SK-N-SH treated with all-trans-retinoic acid at 6 μM for 48 hours (cell line): ENCODE data around the gene VAT1L.
"Not testable (repeated sequence)": the region's sequence is repeated elsewhere in the genome, so short reads cannot be mapped to it uniquely, and the experiment has no call there.

Experiments used
- ATAC-seq: fragments of 200-7000 bp; cut with Tn5 transposase; 3 replicates; pipeline ENCODE4 v1.9.1; 2020; ENCODE audit warnings: mild to moderate bottlenecking, moderate library complexity
- ARNTL ChIP-seq: fragments of 450-650 bp; formaldehyde crosslinking; IDR thresholded peaks from 2 replicates; pipeline ENCODE4 v1.5.0; 2020; ENCODE audit warnings: low read depth, mild to moderate bottlenecking, moderate library complexity, borderline replicate concordance
- CSDC2 ChIP-seq: fragments of 250-450 bp; sonication (Bioruptor Pico); IDR thresholded peaks from 2 replicates; pipeline ENCODE4 v1.5.0; 2020; ENCODE audit warnings: mild to moderate bottlenecking, moderate library complexity
- GLIS3 ChIP-seq: fragments of 250-450 bp; sonication (Bioruptor Pico); IDR thresholded peaks from 2 replicates; pipeline ENCODE4 v1.5.0; 2020; ENCODE audit warnings: mild to moderate bottlenecking, moderate library complexity
- ISL1 ChIP-seq: fragments of 250-450 bp; sonication (Bioruptor Pico); IDR thresholded peaks from 2 replicates; pipeline ENCODE4 v2.1.2; 2022; ENCODE audit warnings: mild to moderate bottlenecking, moderate library complexity
- OSR1 ChIP-seq: fragments of 250-450 bp; sonication (Bioruptor Pico); IDR thresholded peaks from 2 replicates; pipeline ENCODE4 v1.8.0; 2022; ENCODE audit warnings: moderate library complexity, mild to moderate bottlenecking, inconsistent platforms
- PPARA ChIP-seq: fragments of 250-450 bp; sonication (Bioruptor Pico); IDR thresholded peaks from 2 replicates; pipeline ENCODE4 v1.5.0; 2020; ENCODE audit warnings: mild to moderate bottlenecking, borderline replicate concordance
- RARB ChIP-seq: fragments of 250-450 bp; sonication (Bioruptor Pico); IDR thresholded peaks from 2 replicates; pipeline ENCODE4 v1.8.0; 2021; ENCODE audit warnings: mild to moderate bottlenecking, moderate library complexity
- SNAI2 ChIP-seq: fragments of 250-450 bp; sonication (Bioruptor Pico); IDR thresholded peaks from 2 replicates; pipeline ENCODE4 v1.5.0; 2020; ENCODE audit warnings: mild to moderate bottlenecking, moderate library complexity
- TOX ChIP-seq: fragments of 250-450 bp; sonication (Bioruptor Pico); IDR thresholded peaks from 2 replicates; pipeline ENCODE4 v1.8.0; 2021; ENCODE audit warnings: mild to moderate bottlenecking, moderate library complexity, borderline replicate concordance
- ZC3H10 ChIP-seq: fragments of 250-450 bp; sonication (Bioruptor Pico); IDR thresholded peaks from 2 replicates; pipeline ENCODE4 v1.5.1; 2021; ENCODE audit warnings: mild to moderate bottlenecking, moderate library complexity
- ZFP3 ChIP-seq: fragments of 250-450 bp; sonication (Bioruptor Pico); IDR thresholded peaks from 2 replicates; pipeline ENCODE4 v1.5.0; 2020; ENCODE audit warnings: mild to moderate bottlenecking, moderate library complexity
- ZFP30 ChIP-seq: fragments of 450-650 bp; formaldehyde crosslinking; IDR thresholded peaks from 2 replicates; pipeline ENCODE4 v1.5.0; 2022; ENCODE audit warnings: mild to moderate bottlenecking, moderate library complexity
- ZNF8 ChIP-seq: fragments of 450-650 bp; formaldehyde crosslinking; IDR thresholded peaks from 2 replicates; pipeline ENCODE4 v1.5.0; 2020; ENCODE audit warnings: mild to moderate bottlenecking, moderate library complexity
- TF ChIP-seq, protein P1 (sequence below): fragments of 250-450 bp; sonication (Bioruptor Pico); IDR thresholded peaks from 2 replicates; pipeline ENCODE4 v1.5.0; 2020; ENCODE audit warnings: mild to moderate bottlenecking, moderate library complexity
- TF ChIP-seq, protein P2 (sequence below): fragments of 250-450 bp; sonication (Bioruptor Pico); IDR thresholded peaks from 2 replicates; pipeline ENCODE4 v1.5.1; 2021; ENCODE audit warnings: mild to moderate bottlenecking, moderate library complexity
- TF ChIP-seq, protein P3 (sequence below): fragments of 250-450 bp; sonication (Bioruptor Pico); IDR thresholded peaks from 2 replicates; pipeline ENCODE4 v1.5.1; 2020; ENCODE audit warnings: low read depth, mild to moderate bottlenecking, moderate library complexity
- TF ChIP-seq, protein P4 (sequence below): fragments of 250-450 bp; sonication (Bioruptor Pico); IDR thresholded peaks from 2 replicates; pipeline ENCODE4 v1.8.0; 2020; ENCODE audit warnings: mild to moderate bottlenecking, moderate library complexity, borderline replicate concordance

VAT1L gene

DNA sequence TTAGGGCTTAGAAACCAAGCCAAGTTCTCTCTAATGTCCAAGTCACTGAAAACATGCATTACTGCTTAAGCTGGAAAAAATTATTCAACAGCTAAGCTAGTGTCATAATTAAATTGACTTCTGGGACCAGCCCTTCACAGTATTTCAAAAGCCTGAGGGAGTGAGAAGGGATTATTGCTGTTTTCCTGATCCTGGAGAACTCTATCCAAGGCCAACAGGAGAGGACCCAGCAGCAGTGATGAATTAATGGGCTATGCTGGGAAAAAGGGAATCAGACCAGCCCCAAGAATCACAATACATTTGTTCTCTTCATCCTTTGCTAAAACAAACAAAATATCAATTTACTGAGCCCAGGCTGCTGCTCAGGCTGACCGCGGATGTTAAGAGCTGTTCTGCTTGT, 199.4 kb downstream of the VAT1L start:
- ATAC-seq = no peak
- TF ChIP-seq ZFP30 (no peak), SNAI2 (no peak), TOX (no peak)

DNA sequence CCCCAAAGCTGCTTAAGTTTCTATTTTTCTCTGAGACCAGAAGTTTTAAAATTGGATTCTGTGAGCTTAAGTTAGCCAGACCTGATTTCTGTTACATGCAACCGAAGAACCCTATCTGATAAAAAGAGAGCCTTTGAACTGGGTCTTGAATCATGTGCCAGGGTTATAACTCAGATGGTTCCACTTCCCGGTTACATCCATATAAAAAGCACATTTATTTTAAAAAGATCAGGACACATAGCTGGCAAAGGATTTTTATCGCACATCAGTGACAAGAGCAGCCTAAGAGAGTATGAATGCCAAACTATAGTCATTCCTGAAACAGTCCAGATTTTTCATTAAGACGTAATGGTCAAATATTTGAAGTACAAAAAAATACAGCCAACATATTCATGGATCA, 201.5 kb downstream of the VAT1L start:
- TF ChIP-seq, protein P1, sequence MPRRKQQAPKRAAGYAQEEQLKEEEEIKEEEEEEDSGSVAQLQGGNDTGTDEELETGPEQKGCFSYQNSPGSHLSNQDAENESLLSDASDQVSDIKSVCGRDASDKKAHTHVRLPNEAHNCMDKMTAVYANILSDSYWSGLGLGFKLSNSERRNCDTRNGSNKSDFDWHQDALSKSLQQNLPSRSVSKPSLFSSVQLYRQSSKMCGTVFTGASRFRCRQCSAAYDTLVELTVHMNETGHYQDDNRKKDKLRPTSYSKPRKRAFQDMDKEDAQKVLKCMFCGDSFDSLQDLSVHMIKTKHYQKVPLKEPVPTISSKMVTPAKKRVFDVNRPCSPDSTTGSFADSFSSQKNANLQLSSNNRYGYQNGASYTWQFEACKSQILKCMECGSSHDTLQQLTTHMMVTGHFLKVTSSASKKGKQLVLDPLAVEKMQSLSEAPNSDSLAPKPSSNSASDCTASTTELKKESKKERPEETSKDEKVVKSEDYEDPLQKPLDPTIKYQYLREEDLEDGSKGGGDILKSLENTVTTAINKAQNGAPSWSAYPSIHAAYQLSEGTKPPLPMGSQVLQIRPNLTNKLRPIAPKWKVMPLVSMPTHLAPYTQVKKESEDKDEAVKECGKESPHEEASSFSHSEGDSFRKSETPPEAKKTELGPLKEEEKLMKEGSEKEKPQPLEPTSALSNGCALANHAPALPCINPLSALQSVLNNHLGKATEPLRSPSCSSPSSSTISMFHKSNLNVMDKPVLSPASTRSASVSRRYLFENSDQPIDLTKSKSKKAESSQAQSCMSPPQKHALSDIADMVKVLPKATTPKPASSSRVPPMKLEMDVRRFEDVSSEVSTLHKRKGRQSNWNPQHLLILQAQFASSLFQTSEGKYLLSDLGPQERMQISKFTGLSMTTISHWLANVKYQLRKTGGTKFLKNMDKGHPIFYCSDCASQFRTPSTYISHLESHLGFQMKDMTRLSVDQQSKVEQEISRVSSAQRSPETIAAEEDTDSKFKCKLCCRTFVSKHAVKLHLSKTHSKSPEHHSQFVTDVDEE (CRISPR knock-in tag) = no peak
- no peak for ATAC-seq

DNA sequence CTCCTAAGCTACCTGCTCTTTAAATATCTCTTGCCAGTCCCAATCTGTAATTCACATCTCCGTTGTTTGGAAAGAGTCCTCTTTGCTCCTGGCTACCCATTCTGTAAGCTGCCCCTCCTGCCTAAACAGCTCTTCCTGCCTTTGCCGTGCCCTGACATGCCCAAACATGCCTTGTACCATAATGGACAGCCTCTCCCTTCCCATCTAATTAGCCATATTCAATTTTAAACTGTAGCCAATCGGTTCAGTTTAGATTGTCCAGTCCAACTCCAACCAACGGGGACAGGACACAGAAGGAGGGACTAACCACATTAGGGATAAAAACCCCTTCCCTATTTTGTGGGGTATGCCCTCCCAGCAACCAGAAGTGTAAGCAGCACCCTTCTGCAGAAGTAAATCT, 203.3 kb downstream of the VAT1L start:
- TF ChIP-seq ZFP30 (no peak), TOX (no peak), GLIS3 (CRISPR knock-in tag) (no peak)
- ATAC-seq = no peak

DNA sequence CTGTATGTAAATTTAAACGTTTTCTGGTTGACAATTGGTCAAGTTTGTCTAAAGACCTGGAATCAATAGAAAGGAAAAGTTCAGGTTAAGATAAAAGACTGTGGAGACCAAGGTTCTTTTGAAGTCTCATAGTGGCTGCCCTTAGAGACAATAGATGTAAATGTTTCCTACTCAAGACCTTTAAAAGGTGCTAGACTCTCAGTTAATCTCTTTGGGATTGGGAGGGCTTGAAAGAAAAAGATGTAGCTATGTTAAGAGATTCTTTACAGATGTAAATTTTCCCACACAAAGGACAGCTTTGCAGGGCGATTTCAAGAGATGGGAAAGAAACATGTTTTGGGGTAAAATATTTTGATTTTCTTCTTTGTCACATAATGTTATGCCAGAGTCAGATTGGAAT, 204.0 kb downstream of the VAT1L start:
- ATAC-seq = not testable (repeated sequence)

DNA sequence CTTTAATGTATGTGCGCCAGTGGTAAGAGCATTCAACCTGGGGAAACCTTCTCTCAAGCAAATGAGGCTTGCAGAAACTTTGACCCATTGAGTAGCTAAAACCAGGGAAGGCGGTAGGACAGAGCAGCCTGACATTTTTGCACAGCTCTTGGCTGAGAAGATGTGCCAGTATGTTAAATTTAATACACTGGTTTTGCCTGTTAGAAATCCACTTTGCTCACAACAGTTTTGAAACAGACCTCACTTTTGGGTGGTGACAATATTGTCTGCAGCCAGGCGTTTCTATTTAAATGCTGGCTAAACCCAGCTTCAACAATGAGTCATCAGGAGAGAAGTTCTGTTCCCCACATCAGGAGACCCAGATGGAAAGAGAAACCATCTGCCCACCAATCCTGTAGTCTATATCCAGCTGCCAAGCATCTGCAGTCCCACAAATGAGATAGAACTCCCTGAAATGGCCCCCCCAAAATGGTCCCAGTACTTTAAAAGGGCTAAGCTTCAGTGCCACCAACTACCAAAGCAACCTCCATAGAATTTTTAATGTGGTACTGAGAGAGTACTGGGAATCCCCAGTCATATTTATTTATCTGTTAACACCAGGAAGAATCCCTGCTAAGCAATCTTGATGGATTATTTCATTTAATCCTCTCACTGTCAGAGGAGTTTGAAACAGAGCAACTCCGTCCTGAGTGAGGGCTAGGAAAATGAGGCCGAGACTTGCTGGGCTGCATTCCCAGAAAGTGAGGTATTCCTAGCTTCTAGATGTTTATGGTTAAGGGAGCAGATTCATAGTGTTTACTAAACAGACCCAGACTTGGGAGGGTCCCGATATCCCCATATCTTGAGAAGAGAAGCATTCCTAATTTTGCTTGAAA, 205.0 kb downstream of the VAT1L start:
- TF ChIP-seq GLIS3 (CRISPR knock-in tag) (no peak), PPARA (no peak), ZC3H10 (no peak), ARNTL (CRISPR knock-in tag) (no peak), ZNF8 (no peak), RARB (CRISPR knock-in tag) (no peak), ISL1 (no peak), ZFP3 (CRISPR knock-in tag) (no peak), OSR1 (CRISPR knock-in tag) (no peak), CSDC2 (CRISPR knock-in tag) (no peak), SNAI2 (no peak), ZFP30 (no peak)
- TF ChIP-seq, protein P2, sequence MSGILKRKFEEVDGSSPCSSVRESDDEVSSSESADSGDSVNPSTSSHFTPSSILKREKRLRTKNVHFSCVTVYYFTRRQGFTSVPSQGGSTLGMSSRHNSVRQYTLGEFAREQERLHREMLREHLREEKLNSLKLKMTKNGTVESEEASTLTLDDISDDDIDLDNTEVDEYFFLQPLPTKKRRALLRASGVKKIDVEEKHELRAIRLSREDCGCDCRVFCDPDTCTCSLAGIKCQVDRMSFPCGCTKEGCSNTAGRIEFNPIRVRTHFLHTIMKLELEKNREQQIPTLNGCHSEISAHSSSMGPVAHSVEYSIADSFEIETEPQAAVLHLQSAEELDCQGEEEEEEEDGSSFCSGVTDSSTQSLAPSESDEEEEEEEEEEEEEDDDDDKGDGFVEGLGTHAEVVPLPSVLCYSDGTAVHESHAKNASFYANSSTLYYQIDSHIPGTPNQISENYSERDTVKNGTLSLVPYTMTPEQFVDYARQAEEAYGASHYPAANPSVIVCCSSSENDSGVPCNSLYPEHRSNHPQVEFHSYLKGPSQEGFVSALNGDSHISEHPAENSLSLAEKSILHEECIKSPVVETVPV (CRISPR knock-in tag) = no peak
- TF ChIP-seq, protein P3, sequence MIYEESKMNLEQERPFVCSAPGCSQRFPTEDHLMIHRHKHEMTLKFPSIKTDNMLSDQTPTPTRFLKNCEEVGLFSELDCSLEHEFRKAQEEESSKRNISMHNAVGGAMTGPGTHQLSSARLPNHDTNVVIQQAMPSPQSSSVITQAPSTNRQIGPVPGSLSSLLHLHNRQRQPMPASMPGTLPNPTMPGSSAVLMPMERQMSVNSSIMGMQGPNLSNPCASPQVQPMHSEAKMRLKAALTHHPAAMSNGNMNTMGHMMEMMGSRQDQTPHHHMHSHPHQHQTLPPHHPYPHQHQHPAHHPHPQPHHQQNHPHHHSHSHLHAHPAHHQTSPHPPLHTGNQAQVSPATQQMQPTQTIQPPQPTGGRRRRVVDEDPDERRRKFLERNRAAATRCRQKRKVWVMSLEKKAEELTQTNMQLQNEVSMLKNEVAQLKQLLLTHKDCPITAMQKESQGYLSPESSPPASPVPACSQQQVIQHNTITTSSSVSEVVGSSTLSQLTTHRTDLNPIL (CRISPR knock-in tag) = no peak
- TF ChIP-seq, protein P1 (CRISPR knock-in tag) = no peak
- TF ChIP-seq, protein P4, sequence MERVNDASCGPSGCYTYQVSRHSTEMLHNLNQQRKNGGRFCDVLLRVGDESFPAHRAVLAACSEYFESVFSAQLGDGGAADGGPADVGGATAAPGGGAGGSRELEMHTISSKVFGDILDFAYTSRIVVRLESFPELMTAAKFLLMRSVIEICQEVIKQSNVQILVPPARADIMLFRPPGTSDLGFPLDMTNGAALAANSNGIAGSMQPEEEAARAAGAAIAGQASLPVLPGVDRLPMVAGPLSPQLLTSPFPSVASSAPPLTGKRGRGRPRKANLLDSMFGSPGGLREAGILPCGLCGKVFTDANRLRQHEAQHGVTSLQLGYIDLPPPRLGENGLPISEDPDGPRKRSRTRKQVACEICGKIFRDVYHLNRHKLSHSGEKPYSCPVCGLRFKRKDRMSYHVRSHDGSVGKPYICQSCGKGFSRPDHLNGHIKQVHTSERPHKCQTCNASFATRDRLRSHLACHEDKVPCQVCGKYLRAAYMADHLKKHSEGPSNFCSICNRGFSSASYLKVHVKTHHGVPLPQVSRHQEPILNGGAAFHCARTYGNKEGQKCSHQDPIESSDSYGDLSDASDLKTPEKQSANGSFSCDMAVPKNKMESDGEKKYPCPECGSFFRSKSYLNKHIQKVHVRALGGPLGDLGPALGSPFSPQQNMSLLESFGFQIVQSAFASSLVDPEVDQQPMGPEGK (CRISPR knock-in tag) = no peak
- TF ChIP-seq, all 23 proteins: peak for 0
- peak; percentile 55 for ATAC-seq
